HG03095 (cell line): ENCODE data around the gene RGR.
"Not testable (repeated sequence)": the region's sequence is repeated elsewhere in the genome, so short reads cannot be mapped to it uniquely, and the experiment has no call there.

ENCODE experiments used
- ATAC-seq: cut with Tn5 transposase; IDR thresholded peaks from one replicate; pipeline ENCODE4 v1.9.1; 2021; ENCODE audit warnings: moderate library complexity; ENCODE audit not compliant: unreplicated experiment

RGR gene

DNA sequence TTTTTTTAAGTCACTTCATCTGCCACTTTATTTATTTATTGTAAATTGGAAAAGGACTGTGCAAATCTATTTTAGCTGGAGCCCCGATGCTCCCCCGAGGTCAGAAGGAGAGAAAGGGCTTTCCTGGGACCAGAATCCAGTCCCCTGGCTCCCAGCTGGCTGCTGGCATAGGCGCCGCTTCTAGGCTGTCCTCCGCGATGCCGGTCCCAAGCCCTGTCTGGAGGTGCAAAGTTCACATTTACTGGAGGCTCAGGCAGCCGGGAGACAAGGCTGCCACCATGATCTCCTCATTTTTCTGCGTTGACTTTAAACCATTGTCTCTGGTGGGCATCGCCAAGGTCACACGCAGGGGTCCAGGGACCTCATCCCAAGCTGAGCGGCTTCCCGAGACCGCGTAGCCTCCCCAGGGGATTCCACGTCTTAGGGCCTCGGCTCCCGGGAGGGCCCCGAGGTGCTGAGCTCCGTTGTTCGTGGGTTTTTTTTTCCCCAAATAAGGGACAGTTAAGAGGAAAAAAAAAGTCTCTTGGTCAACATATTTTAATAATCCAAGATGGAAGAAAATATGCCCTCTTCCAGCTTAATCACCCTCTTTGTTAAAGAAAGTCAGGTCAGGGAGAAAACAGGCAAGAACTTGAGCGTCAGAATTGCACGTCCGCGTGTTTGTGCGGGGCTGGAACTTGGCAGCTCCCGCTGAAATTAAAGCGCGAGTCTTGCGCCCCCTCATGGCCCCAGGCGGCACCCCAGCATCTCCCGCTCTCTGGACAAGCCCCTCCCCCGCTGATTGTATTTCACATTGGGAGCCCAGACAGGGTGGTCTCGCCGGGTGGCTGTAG, 11.9 kb downstream of the RGR start:
- peak; percentile 62 for ATAC-seq

DNA sequence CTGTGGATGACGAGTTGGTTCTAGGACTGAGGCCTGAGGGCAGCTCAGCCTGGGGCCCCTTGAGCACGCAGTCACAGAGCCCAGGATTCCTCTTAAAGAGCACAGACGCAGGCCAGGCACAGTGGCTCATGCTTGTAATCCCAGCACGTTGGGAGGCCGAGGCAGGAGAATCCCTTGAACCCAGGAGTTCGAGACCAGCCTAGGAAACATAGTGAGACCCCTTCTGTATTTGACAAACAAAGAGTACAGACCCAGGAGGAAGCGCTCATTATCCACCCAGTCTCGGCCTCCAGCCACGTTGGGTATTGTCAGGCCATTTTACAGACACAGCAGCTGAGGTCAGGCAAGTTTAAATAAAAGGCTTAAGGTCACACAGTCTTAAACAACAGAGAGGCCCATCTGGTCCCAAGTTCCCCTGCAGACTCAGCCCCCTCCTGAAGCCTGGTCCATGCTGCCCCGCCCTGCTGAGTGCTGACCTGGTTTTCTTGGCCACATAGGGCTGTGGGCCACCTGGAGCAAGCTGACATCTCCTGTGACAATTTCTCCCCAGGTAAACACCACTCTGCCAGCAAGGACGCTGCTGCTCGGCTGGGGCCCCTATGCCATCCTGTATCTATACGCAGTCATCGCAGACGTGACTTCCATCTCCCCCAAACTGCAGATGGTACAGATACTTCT, 12.6 kb downstream of the RGR start:
- ATAC-seq = no peak

DNA sequence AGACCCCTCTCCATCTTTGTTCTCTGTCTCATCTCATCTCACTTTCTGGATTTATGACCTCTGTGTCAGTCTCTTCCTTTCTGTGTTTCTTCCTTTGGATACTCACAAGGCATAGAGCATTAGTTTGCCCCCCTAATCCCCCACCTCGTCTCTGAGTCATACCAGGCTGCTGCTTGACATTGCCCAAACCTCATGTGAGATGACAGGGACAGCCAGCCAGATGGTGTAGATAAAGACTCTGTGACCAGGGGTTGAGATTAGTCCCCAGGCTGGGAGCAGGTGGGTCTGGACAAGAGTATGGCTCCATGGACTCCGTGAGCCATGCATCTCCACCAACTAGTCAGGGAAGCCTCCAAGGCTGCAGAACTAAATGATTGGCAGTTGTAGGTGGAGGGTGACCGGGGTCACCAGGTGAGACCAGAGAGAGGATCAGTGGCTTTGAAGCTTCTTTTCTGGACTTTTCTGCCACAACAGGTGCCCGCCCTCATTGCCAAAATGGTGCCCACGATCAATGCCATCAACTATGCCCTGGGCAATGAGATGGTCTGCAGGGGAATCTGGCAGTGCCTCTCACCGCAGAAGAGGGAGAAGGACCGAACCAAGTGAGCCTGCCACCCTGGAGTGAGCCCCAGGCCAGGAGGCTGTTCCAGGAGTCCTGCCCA, 13.3 kb downstream of the RGR start:
- ATAC-seq = no peak

DNA sequence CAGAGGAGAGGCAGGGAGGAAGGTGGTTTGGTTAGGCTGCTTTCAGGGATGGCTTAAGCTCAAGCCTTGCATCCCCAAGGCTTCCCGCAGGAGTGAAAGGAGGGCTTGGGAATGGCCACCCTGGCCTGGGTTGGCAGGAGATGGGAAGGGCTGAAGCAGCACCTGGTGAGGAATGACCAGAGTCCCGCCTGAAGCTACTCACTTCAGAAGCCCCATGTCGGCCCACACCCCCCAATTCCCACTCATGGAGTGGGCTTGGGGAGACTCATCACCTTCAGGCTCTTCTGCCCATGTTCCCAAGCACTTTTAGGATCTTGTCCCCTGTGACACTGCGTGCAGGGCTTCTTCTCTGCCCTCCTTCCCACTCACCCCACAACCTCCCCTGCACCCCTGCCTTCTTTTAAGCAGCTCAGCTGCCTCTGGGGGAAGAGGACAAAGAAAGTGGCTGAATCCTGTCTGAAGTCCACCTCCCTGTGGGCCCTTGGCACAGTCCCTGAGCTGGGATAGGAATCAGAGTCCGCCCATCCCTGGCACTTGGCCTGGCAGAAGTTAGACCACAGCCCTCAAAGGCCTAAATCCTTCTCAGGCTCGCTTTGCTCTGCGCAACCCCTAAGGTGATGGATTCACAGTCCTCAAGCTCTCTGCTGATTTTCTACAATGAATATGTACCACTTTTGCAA, 16.5 kb downstream of the RGR start:
- ATAC-seq = no peak

DNA sequence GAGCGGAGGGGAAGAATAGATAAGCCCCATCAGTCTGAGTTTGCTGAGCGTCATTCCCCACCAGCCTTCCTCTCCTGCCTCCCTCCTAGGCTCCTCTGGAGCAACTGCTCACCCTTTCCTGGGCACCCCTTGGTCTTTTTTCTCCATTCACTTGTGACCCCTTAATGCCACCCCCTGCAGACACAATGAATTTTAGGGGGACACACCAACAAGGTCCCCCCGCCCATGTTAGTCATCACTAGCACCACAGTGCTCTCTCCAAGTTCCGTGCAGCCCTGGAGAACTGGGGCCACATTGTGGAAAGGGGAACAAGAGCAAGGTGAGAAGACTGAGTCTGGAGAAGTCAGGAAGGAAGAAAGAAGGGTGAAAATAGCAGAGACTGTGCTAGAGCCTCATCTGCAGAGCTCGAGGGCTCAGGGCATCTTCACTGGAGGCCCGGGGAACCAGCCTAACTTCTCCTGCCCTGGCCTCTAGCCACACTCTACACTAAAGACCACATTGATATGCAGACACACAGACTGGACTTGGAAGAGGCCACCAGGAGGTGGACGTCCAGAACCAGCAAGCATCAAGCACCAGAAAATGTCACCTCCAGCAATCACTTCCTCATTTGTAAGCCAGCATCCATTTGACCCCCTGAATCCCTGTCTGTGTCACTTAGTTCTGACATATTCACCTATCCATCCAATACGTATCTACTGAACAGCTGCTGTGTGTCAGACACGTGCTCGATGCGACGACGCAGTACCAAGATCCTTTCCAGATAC, 17.5 kb downstream of the RGR start:
- no peak for ATAC-seq

DNA sequence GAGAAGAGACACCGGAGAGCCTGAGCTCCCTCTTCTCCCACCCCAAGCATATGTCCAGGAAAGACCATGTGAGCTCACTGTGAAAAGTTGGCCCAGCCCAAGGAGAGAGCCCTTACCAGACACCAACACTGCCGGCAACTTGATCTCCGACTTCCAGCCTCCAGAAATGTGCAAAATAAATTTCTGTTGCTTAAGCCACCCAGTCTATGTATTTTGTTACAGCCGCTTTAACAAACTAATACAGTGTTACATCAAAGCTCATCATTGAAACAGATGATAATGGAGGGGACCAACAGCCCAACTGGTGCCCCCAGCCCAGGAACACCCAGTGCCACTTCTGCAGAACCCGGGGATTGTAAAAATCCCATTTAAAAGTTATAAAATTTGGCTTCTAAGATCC, 18.9 kb downstream of the RGR start:
- ATAC-seq = no peak

DNA sequence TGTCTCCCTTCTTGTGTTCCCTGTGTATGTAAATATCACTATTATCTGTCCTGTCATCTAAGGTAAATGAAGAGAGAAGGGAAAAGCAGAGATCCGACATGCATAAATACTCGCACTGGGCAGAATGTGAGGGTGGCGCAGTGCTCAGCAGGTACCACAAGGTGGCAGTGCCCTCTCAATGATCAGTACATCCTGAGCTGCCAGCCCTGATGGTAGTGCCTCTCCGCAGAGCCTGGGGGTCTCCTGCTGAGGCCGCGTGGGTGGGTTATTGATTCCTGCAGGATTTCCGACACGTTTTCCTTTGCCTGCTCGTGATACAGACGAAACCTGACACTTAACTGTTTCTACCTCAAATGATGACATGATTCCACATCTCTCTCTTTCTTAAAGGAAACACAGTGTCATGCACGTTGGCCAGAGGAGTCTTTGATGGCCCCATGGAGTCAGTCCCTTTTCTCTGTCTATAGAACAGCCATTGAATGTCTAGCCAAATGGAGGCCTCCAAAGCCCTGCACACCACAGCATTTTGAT, 19.8 kb downstream of the RGR start:
- ATAC-seq = peak; percentile 91

DNA sequence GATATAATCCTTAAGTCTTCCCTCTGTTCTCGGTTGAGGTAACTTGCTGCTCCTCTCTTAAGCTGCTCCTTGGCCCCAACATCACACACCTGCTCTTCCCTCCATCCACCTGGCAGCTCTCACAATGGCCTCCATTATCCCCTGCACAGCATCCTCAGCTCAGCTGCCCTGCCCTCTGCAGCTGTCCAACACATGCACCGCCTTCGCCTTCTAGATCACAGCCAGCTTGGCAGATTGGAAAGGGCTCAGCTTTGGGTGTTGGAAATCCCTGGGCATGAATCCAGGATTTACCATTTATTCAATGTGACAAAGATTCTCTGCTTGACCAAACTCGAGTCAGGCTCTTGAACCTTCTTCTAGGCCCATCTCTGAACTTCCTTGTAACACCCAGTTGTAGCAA, 20.6 kb downstream of the RGR start:
- no peak for ATAC-seq

DNA sequence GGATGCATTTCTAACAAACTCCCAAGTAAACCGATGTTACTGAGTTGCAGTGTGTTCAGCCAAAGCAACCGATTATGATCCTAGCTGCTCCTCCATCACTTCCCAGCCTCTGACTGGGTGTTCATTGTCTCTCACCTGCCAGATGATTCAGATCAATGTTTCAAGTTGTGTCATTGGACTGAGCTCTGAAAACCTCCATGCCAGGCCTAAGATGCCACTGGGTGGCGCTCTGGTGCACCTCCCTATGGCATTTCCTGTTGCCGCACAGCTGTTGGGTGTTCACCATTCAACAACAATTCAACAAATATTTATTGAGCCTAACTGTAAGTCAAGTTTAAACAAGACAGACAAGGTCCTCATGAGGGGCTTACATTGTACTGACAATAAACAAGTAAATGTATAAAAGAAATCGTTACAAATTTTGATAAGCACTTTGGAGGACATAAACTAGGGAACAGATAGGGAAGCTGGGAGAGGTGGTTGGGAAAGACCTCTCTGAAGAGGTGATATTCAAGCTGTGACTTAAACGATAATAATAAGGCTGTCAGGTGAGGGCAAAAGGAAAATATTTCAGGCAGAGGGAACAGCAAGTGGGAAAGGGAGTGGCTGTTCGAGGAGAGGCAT, 22.8 kb downstream of the RGR start:
- ATAC-seq = peak; percentile 60

DNA sequence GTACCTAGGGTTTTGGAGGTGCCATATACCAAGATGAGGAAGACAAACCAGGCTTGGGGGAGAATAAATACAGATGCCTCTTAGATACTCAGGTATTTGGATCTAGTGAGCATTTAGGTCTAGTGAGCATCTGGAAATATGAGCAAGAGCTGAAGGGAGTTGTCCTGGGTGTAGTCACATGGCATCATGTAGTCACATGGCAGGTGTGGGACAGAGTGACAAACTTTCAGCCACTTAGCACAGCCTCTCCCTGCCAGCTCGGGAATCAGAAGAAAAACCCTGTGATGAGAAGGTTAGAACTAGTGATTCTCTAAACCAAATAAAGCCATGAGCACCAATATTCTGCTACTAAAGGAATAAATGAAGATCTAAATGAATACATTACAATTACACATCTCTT, 24.3 kb downstream of the RGR start:
- ATAC-seq = no peak

DNA sequence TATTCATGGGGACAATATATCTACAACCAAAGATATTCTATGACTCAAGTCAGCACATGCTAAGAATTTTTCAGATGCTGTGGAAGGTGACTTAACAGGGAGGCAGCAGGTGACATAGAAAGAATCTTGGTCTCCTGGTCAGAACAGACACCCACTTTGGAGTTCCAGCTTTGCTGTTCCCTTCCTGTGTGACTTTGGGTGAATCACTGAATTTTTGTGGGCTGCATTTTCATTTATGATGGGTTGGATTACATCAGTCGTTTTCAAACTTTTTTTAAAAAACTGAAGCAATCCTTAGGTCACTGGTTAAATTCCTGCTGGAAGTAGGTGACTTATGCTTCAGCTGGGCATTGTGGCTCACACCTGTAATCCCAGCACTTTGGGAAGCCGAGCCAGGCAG, 24.9 kb downstream of the RGR start:
- ATAC-seq = no peak

DNA sequence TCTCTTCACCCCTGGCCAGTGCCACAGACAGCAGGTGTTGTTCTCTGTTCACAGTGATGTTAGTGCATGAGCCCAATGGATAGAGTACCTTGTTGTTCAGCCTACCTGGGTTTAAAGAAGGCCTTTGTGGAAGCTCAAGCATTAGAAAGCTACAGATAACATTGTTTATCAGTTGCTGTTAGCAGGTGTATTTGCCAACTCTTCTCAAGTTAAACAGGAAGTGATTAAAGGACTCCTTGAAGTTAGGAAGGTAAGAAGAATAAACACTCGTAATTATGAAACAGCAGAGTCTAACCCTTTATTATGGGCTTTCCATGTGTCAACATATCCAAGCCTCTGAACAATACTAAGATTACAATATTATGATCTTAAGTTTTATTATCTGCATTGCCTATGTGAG, 25.9 kb downstream of the RGR start:
- ATAC-seq = no peak

DNA sequence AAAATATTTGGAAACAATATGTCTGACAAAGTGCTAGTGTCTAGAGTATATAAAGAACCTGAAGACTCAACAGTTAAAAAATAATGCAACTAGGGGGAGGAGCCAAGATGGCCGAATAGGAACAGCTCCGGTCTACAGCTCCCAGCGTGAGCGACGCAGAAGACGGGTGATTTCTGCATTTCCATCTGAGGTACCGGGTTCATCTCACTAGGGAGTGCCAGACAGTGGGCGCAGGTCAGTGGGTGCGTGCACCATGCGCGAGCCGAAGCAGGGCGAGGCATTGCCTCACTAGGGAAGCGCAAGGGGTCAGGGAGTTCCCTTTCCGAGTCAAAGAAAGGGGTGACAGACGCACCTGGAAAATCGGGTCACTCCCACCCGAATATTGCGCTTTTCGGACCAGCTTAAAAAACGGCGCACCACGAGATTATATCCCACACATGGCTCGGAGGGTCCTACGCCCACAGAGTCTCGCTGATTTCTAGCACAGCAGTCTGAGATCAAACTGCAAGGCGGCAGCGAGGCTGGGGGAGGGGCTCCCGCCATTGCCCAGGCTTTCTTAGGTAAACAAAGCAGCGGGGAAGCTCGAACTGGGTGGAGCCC, 35.1 kb downstream of the RGR start:
- ATAC-seq = not testable (repeated sequence)

DNA sequence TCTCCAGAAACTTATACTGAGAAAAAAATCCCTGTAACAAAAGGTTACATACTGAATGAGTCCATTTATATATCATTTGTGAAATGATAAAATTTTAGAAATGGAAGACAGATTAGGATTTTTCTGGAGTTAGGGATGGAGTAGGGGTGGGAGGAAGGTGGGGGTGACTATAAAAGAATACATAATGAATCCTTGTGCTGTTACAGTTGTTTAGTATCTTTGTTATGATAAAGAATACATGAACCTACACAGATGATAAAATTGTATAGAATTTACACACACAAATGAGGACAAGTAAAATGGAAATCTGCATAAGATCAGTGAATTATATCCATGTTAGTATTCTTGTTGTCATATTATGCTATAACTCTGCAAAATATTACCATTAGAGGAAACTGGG, 41.8 kb downstream of the RGR start:
- no peak for ATAC-seq

DNA sequence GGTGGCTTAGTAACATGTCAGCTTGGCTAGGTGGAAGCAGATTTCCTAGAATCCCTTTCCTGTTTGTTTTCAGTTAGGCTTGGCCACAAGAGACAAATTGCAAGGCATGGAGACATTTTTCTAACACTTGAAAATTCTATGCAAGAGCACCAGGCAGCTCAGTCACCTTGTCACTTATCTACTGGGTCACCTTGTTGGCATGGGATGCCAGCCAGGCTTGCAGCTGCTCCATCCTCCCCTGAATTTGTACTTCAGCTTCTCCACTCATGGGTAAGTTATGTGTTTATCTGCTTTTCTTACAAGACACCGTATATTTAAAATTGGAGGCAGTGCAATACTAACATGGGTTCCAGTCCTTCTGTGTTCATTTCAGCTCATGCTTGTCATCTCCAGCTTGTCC, 43.3 kb downstream of the RGR start:
- ATAC-seq = no peak

DNA sequence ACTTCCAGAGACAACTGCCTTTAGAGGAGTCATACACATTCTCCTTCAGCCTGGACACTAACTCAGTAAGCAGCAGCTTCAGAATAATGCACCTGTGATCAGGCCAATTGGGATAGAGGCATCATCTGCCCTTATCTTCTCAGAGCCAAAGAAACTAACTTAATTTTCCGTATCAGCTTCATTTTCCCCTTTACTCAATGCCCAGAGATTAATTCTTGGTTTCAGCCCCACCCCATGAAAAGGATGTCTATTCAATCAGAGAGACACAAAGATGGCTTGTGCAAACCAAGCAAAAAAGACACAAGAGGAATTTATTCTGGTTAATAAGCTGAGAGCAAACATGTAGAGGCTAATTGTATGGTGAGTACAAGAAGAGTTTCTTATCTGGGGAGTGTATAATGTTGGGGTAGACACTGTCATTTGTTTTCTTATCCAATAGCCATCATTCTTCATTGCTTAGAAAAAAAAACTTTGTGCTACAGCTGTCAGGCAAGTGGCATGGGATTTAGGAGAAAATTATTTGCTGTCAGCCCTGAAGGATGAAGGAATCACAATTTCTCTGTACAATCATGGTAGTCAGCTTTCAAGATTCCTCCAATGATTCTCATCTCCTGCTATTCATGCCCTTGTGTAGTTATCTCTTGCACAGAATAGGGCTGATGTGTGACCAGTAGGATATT, 44.8 kb downstream of the RGR start:
- no peak for ATAC-seq

DNA sequence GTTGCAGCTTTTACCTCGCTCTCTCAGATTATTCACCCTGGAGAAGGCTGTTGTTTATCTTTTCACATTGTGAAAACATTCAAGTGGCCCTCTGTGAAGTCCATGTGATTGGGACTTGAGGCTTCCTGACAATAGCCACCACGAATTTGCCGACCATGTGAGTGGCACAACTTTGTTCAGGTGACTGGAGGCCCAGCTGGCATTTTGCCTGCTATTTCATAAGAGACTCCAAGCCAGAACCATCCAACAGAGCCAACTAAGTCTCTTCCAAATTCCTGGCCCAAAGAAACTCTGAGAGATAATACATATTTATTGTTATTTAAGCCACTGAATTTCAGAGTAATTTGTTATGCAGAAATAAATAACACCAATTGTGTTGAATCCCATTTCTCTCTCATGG, 45.4 kb downstream of the RGR start:
- ATAC-seq = no peak

DNA sequence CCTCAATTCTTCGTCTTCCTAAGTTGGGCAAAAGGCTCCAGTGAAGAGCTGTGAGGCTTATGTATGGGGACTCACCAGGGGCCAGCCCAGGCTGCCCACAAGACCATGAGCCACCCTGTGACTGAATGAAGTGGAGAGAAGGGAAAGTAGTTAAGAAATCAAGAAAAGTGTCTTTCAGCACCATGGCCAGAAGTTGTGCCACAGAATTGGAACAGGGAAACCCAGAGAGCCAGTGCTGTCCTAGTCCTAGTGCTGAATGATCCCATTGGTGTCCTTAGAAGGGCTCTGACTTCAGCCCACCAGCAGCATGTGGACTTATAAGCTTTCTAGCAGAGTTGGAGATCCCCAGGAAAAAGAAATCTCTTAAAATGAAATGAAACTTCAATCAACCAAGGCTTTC, 46.5 kb downstream of the RGR start:
- ATAC-seq = no peak

DNA sequence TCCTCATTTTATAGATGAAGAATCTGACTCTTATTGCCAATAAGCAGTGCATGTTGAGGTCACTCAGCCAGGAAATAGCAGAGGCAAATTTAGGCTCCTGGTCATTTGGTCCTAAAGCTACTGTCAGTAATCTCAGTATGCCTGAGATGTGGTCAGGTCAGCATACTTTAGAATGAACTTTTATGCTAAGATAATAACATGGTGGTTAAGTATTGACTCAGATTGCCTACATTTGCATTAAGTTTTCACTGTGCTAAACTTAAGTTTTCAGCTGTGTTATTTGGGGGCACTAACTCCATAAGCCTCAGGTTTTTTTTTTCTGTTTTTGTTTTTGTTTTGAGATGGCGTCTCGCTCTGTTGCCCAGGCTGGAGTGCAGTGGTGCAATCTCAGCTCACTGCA, 47.6 kb downstream of the RGR start:
- peak; percentile 59 for ATAC-seq
